K562 (cell line): ENCODE data around the gene DENND2A. TPM values are rescaled to one million over a fixed set of nuclear protein-coding genes. Genes with fewer than 3 reads are reported as not detected.

Source experiments
- BCOR ChIP-seq: fragments of 450-650 bp; IDR thresholded peaks from 2 replicates; pipeline ENCODE4 v1.6.1; 2016
- CHD4 ChIP-seq: fragments of 200-600 bp; sonication (generic); IDR thresholded peaks from 3 replicates; pipeline ENCODE4 v1.6.1; 2012; ENCODE audit warnings: low read depth, mild to moderate bottlenecking, mixed read lengths, low read length, inconsistent platforms; ENCODE audit not compliant: insufficient read depth, insufficient replicate concordance, poor library complexity, severe bottlenecking
- GATA2 ChIP-seq: sonication (generic); formaldehyde crosslinking; IDR thresholded peaks from 2 replicates; pipeline ENCODE4 v1.4.0; 2020; ENCODE audit warnings: mild to moderate bottlenecking, missing genetic modification reagents
- KDM4B ChIP-seq, 2 experiments: fragments of 450-650 bp in 1 of 2; sonication (generic) in 1 of 2; IDR thresholded peaks; 2 replicates each; pipeline ENCODE4 v1.6.1; 2016 to 2017; ENCODE audit warnings: borderline replicate concordance in 2 of 2, antibody characterized with exemption in 1 of 2, low read depth in 1 of 2, mild to moderate bottlenecking in 1 of 2
- MEF2D ChIP-seq: conservative IDR thresholded peaks from 2 replicates; pipeline ENCODE4 v1.6.1; 2016; ENCODE audit warnings: low read depth, missing genetic modification characterization, missing compliant biosample characterization
- NFYB ChIP-seq: IDR thresholded peaks from 2 replicates; pipeline ENCODE4 v1.6.1; 2011; ENCODE audit warnings: mild to moderate bottlenecking, moderate library complexity; ENCODE audit not compliant: insufficient read length; ENCODE audit errors: extremely low read depth
- NR0B1 ChIP-seq: fragments of 450-650 bp; IDR thresholded peaks from one replicate; pipeline ENCODE4 v1.6.1; 2018; ENCODE audit warnings: mild to moderate bottlenecking, moderate library complexity; ENCODE audit not compliant: partially characterized antibody
- PHB ChIP-seq: fragments of 250-450 bp; sonication (Bioruptor Pico); IDR thresholded peaks from 2 replicates; pipeline ENCODE4 v1.5.0; 2021
- POLR2H ChIP-seq: IDR thresholded peaks from 2 replicates; pipeline ENCODE4 v1.6.1; 2016; ENCODE audit warnings: missing genetic modification characterization, low read depth, mild to moderate bottlenecking, control low read depth, missing compliant biosample characterization, moderate library complexity
- TAF1 ChIP-seq: IDR thresholded peaks from 2 replicates; pipeline ENCODE4 v1.6.1; 2011; ENCODE audit warnings: mild to moderate bottlenecking, low read length, moderate library complexity; ENCODE audit not compliant: insufficient read depth, control insufficient read depth, severe bottlenecking; ENCODE audit errors: extremely low read depth
- THRA ChIP-seq: fragments of 450-650 bp; IDR thresholded peaks from 2 replicates; pipeline ENCODE4 v1.6.1; 2017; ENCODE audit warnings: mild to moderate bottlenecking, moderate library complexity
- ZNF561 ChIP-seq: fragments of 450-650 bp; formaldehyde crosslinking; conservative IDR thresholded peaks from 2 replicates; pipeline ENCODE4 v1.4.0; 2020; ENCODE audit warnings: mild to moderate bottlenecking, moderate library complexity
- ZNF707 ChIP-seq: fragments of 250-450 bp; sonication (Bioruptor Pico); conservative IDR thresholded peaks from 2 replicates; pipeline ENCODE4 v1.8.0; 2022; ENCODE audit warnings: inconsistent platforms, mild to moderate bottlenecking, moderate library complexity
- polyA plus RNA-seq, 8 experiments: library from polyadenylated mRNA; depleted of rRNA in 4 of 8; stranded (reverse) in 5 of 8; unstranded in 3 of 8; fragments of >200 nt; fragmentation: Nextera tagmentation in 2 of 8; fragmentation: Illumina TruSeq in 1 of 8; extraction: Ambion mirVana in 2 of 8; extraction: Trizol in 1 of 8; gene quantifications; 2 replicates each; pipeline versions ENCODE4 v1.2.1 to v1.2.3, GENCODE V29; 2011 to 2014; ENCODE audit warnings: inconsistent platforms in 1 of 8, missing spikeins in 1 of 8
- total RNA-seq, 7 experiments: library from RNA; depleted of rRNA in 6 of 7; stranded (reverse); fragments of >200 nt in 6 of 7; fragmentation: Illumina TruSeq in 2 of 7; extraction: Trizol in 2 of 7; gene quantifications; 2 replicates each; pipeline versions ENCODE4 v1.2.1 to v1.2.3, GENCODE V29; 2011 to 2021; ENCODE audit warnings: low replicate concordance in 1 of 7
- TF ChIP-seq, protein P1 (sequence below): fragments of 250-450 bp; sonication (Bioruptor Pico); IDR thresholded peaks from 2 replicates; pipeline ENCODE4 v1.8.0; 2021; ENCODE audit warnings: mild to moderate bottlenecking, moderate library complexity
- TF ChIP-seq, protein P2 (sequence below): fragments of 150-350 bp; IDR thresholded peaks from 2 replicates; pipeline ENCODE4 v1.6.1; 2014; ENCODE audit warnings: low read depth, mild to moderate bottlenecking, low read length, borderline replicate concordance
- TF ChIP-seq, protein P3 (sequence below): fragments of 150-350 bp; conservative IDR thresholded peaks from 2 replicates; pipeline ENCODE4 v1.6.1; 2014; ENCODE audit warnings: low read length

Gene DENND2A
- total and polyA plus RNA-seq, 9 of the 15 experiments (the other 6 are each of a cell fraction or from before 2014, with no cell fraction given) = not detected

- TF ChIP-seq, protein P1, sequence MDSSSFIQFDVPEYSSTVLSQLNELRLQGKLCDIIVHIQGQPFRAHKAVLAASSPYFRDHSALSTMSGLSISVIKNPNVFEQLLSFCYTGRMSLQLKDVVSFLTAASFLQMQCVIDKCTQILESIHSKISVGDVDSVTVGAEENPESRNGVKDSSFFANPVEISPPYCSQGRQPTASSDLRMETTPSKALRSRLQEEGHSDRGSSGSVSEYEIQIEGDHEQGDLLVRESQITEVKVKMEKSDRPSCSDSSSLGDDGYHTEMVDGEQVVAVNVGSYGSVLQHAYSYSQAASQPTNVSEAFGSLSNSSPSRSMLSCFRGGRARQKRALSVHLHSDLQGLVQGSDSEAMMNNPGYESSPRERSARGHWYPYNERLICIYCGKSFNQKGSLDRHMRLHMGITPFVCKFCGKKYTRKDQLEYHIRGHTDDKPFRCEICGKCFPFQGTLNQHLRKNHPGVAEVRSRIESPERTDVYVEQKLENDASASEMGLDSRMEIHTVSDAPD = no peak
- TF ChIP-seq THRA (no peak), NR0B1 (no peak), MEF2D (tag) (no peak), CHD4 (peak; percentile 87), KDM4B (IDR thresholded peaks at IDR 0.05; ENCODE audit: borderline replicate concordance in 2 of 2, low read depth in 1 of 2) (no peak; a peak in 1 of 4 replicates), POLR2H (tag) (peak; percentile 90), ZNF707 (no peak), PHB (CRISPR knock-in tag) (no peak), BCOR (no peak), TAF1 (peak; percentile 97), ZNF561 (CRISPR knock-in tag) (no peak), GATA2 (CRISPR knock-in tag) (no peak), NFYB (peak; percentile 57)
- TF ChIP-seq, protein P2, sequence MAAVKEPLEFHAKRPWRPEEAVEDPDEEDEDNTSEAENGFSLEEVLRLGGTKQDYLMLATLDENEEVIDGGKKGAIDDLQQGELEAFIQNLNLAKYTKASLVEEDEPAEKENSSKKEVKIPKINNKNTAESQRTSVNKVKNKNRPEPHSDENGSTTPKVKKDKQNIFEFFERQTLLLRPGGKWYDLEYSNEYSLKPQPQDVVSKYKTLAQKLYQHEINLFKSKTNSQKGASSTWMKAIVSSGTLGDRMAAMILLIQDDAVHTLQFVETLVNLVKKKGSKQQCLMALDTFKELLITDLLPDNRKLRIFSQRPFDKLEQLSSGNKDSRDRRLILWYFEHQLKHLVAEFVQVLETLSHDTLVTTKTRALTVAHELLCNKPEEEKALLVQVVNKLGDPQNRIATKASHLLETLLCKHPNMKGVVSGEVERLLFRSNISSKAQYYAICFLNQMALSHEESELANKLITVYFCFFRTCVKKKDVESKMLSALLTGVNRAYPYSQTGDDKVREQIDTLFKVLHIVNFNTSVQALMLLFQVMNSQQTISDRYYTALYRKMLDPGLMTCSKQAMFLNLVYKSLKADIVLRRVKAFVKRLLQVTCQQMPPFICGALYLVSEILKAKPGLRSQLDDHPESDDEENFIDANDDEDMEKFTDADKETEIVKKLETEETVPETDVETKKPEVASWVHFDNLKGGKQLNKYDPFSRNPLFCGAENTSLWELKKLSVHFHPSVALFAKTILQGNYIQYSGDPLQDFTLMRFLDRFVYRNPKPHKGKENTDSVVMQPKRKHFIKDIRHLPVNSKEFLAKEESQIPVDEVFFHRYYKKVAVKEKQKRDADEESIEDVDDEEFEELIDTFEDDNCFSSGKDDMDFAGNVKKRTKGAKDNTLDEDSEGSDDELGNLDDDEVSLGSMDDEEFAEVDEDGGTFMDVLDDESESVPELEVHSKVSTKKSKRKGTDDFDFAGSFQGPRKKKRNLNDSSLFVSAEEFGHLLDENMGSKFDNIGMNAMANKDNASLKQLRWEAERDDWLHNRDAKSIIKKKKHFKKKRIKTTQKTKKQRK = no peak
- TF ChIP-seq, protein P3, sequence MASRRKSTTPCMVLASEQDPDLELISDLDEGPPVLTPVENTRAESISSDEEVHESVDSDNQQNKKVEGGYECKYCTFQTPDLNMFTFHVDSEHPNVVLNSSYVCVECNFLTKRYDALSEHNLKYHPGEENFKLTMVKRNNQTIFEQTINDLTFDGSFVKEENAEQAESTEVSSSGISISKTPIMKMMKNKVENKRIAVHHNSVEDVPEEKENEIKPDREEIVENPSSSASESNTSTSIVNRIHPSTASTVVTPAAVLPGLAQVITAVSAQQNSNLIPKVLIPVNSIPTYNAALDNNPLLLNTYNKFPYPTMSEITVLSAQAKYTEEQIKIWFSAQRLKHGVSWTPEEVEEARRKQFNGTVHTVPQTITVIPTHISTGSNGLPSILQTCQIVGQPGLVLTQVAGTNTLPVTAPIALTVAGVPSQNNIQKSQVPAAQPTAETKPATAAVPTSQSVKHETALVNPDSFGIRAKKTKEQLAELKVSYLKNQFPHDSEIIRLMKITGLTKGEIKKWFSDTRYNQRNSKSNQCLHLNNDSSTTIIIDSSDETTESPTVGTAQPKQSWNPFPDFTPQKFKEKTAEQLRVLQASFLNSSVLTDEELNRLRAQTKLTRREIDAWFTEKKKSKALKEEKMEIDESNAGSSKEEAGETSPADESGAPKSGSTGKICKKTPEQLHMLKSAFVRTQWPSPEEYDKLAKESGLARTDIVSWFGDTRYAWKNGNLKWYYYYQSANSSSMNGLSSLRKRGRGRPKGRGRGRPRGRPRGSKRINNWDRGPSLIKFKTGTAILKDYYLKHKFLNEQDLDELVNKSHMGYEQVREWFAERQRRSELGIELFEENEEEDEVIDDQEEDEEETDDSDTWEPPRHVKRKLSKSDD = no peak
These were observed 161.4 kb downstream of the DENND2A start, which contains the start of gene MKRN1 (continued) for GRCh38 chr7:140479062-140479738.
